VCaP (cell line): ENCODE measurements around the gene SGSM1.

ENCODE experiments used
- H3K27ac ChIP-seq: fragments of 450-650 bp; 2 replicates; pipeline ENCODE4 v1.5.1; 2017
- TF ChIP-seq, protein P1 (sequence below): fragments of 450-650 bp; conservative IDR thresholded peaks from 2 replicates; pipeline ENCODE4 v1.5.1; 2017; ENCODE audit warnings: mild to moderate bottlenecking, moderate library complexity

Gene SGSM1

DNA sequence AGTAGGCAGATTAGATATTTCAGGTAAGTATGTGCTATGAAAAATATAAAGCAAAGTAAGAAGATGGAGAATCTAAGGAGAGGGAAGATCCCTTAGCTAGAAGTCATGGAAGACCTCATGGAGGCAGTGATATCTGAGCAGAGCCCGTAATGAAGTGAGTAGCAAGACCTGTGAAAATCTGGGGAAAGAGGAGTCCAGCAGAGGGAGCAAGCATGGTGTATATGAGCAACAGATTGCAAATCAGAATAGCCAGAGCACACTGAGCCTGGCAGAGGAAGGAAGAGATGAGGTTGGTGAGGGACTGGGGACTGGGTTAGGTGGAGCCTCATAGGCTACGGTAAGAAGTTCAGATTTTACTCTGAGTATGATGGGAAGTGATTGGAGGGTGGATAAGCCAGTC is 131.1 kb downstream of the SGSM1 start:
- H3K27ac ChIP-seq, result peak overlapping the region; percentile 40; the same call in 1 of the 2 replicates
- TF ChIP-seq, protein P1, sequence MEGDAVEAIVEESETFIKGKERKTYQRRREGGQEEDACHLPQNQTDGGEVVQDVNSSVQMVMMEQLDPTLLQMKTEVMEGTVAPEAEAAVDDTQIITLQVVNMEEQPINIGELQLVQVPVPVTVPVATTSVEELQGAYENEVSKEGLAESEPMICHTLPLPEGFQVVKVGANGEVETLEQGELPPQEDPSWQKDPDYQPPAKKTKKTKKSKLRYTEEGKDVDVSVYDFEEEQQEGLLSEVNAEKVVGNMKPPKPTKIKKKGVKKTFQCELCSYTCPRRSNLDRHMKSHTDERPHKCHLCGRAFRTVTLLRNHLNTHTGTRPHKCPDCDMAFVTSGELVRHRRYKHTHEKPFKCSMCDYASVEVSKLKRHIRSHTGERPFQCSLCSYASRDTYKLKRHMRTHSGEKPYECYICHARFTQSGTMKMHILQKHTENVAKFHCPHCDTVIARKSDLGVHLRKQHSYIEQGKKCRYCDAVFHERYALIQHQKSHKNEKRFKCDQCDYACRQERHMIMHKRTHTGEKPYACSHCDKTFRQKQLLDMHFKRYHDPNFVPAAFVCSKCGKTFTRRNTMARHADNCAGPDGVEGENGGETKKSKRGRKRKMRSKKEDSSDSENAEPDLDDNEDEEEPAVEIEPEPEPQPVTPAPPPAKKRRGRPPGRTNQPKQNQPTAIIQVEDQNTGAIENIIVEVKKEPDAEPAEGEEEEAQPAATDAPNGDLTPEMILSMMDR, result peak; percentile 70

DNA sequence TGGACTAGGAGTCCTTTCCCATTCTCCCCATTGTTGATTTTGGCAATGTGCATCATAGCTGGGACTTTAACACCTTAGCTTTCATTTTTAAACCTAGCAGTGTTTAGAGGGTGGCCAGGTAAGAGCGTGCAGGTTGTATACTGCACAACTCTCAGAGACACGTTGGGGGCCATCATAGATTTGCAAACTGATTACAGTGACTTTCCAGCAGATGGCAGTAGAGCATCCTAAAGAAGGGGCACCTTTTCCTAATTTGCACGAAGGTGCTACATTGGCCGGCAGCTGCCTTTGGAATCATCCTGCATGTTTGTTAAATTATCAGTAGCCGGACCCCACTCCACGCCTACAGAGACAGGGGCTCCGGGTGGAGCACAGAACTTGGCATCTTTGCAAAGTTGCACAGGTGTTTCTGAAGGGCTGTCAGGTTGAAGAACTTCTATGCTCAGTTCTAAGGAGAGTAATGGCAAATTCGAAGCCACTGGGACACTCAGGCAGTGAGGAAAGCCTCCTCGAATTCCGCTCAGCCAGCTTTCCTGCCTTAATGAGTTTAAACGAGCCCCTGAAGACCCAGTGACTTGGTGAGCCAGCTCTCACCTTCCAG is 132.8 kb downstream of the SGSM1 start:
- no peak overlapping the region for H3K27ac ChIP-seq
- TF ChIP-seq, protein P1, result peak; percentile 86

DNA sequence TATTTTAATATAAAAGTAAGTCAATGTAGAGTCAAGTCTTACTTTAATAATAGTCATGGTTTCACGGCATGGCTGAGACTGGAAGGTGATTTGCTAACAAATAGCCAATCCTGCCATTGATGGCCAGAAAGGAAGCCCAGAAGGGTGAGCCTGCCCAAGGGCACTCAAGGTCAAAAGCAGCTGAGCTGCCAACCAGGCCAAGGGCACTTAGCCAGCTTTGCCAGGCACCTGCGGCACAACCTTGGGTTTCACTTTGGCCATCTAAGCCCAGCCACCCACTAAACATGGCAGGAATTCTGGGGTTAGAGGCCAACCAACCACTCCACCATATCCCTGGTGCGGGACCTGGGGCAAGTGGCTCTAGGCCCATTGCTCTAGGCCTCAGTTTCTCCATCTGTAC is 136.3 kb downstream of the SGSM1 start:
- TF ChIP-seq, protein P1, result no peak
- H3K27ac ChIP-seq, result no peak overlapping the region

DNA sequence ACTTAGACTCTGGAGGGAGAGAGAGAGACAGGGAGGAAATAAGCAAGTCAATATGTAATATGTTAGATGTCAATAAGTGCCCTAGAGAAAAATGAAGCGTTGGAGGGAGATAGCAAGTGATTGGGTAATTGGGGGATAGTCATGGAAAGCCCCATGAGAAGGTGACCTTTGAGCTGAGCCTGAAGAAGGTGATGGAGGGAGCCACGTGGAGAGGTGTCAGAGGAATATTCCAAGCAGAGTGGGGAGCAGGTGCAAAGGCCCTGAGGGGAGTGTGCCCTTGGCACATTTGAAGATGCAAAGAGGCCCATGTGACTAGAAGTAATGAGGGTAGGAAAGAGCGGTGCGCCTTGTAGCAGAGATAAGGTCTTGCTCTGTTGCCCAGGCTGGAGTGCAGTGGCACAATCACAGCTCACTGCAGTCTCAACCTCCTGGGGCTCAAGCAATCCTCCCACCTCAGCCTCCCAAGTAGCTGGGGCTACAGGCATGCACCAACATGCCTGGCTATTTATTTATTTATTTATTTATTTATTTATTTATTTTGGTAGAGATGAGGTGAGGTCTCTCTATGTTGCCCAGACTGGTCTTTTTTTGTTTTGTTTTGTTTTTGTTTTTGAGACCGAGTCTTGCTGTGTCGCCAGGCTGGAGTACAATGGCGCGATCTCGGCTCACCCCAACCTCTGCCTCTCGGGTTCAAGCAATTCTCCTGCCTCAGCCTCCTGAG is 138.4 kb downstream of the SGSM1 start:
- TF ChIP-seq, protein P1, result no peak
- H3K27ac ChIP-seq, result no peak overlapping the region

DNA sequence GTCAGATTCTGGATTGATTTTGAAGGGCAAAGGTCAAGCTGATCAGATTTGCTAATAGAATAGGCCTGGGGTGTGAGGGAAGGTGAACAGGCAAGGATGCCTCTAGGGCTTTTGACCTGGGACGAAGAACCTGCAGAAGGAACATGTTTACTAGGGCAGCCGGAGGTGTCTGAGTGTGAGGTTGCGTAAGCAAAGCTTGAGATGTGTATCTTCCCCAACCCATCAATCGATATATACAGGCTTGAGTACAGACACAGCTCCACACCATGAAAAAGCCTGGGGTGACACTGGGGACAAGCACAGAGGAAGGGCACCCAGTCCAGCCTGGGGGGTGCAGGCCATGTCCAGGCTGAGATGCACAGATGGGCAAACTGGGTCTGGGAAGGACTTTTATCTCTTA is 139.4 kb downstream of the SGSM1 start:
- H3K27ac ChIP-seq, result no peak overlapping the region
- TF ChIP-seq, protein P1, result no peak

DNA sequence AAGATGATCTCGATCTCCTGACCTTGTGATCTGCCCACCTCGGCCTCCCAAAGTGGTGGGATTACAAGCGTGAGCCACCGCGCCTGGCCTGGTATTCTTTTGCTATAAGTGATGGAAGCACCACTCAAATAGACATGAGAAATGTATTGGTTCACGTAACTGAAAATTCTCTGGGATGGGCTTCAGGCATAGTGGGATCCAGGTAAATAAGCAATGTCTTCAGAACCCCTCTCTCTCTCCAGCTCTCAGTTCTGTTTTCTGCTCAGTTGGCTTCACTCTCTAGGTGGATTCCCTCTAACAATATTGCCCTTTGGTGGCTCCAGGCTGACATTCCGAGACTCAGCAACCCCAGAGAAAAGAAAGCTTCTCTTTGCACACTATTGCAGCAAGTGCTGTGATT is 141.4 kb downstream of the SGSM1 start:
- TF ChIP-seq, protein P1, result no peak
- H3K27ac ChIP-seq, result no peak overlapping the region

DNA sequence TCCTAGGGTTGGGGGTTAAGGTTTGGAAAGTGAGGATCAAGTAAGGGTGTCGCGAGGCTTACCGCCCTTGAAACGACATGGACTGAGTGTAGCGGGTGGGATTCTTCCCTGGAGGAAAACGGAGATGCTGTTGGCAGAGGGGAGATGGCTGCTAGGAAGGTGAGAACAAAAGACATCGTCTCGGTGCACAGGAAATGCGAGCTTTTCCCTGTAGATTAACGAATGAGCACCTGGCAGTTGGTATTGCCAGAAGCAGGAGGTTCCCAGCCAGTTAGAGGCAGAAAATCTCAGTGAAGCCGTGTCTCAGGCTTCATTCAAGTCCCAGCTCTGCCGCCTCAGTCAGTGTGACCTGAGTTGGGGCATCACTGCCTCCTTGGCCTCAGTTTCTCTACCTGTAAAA is 141.9 kb downstream of the SGSM1 start:
- H3K27ac ChIP-seq, result no peak overlapping the region
- TF ChIP-seq, protein P1, result no peak
